ENCODE results near the gene MINAR1. TPM values are rescaled to one million over a fixed set of nuclear protein-coding genes. Genes with fewer than 3 reads are reported as not detected.

Gene MINAR1
- total RNA-seq, 1 donor from 2014 or later = 1.7 TPM

- no peak for TF ChIP-seq EZH2 (IDR thresholded peaks at IDR 0.05; ENCODE audit: insufficient read depth, low read length)
- TF ChIP-seq, protein P1, sequence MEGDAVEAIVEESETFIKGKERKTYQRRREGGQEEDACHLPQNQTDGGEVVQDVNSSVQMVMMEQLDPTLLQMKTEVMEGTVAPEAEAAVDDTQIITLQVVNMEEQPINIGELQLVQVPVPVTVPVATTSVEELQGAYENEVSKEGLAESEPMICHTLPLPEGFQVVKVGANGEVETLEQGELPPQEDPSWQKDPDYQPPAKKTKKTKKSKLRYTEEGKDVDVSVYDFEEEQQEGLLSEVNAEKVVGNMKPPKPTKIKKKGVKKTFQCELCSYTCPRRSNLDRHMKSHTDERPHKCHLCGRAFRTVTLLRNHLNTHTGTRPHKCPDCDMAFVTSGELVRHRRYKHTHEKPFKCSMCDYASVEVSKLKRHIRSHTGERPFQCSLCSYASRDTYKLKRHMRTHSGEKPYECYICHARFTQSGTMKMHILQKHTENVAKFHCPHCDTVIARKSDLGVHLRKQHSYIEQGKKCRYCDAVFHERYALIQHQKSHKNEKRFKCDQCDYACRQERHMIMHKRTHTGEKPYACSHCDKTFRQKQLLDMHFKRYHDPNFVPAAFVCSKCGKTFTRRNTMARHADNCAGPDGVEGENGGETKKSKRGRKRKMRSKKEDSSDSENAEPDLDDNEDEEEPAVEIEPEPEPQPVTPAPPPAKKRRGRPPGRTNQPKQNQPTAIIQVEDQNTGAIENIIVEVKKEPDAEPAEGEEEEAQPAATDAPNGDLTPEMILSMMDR (IDR thresholded peaks at IDR 0.05; ENCODE audit: insufficient read depth, low read depth, low read length) = no peak
- H3K9ac ChIP-seq (ENCODE audit: low read length) = no peak overlapping the region
- Mint-ChIP-seq H3K4me1 (ENCODE audit: low read depth, unreplicated experiment) (peaks cover 4% of the 10 kb centered on the region), H3K36me3 (ENCODE audit: low read depth, unreplicated experiment) (peaks cover 2% of the 10 kb centered on the region), H3K4me3 (ENCODE audit: unreplicated experiment) (no peak overlapping the region), H3K27me3 (ENCODE audit: low read depth, unreplicated experiment) (peaks cover 17% of the 10 kb centered on the region), H3K9me3 (ENCODE audit: unreplicated experiment) (peaks cover 2% of the 10 kb centered on the region), H3K27ac (ENCODE audit: unreplicated experiment) (no peak overlapping the region)
- H2AFZ ChIP-seq (ENCODE audit: low read depth, low read length) = no peak overlapping the region
- no peak overlapping the region for H3K4me3 ChIP-seq (ENCODE audit: insufficient read depth, low read depth, low read length)
- no peaks in the 10 kb centered on the region for H4K20me1 ChIP-seq (ENCODE audit: insufficient read depth, low read length)
- H3K36me3 ChIP-seq (ENCODE audit: insufficient read depth, low read length) = no peaks in the 10 kb centered on the region
- H3K27me3 ChIP-seq (ENCODE audit: insufficient read depth, low read length) = no peaks in the 10 kb centered on the region
- no peak for DNase-seq (ENCODE audit: low read depth)
- no peaks in the 10 kb centered on the region for H3K4me1 ChIP-seq (ENCODE audit: insufficient read depth, low read length)
- no peak overlapping the region for H3K4me2 ChIP-seq (ENCODE audit: low read length)
- FAIRE-seq = no peak
- no peaks in the 10 kb centered on the region for H3K79me2 ChIP-seq (ENCODE audit: insufficient read depth, low read length)
- no peak overlapping the region for H3K27ac ChIP-seq (ENCODE audit: low read depth, low read length)
- H3K9me3 ChIP-seq (ENCODE audit: insufficient read depth, low read depth, low read length) = no peaks in the 10 kb centered on the region
Observed at GRCh38 chr15:79463781-79464270, 31.7 kb downstream of the MINAR1 start.

GRCh38 chr15:79466488-79466887 lies 34.4 kb downstream of the MINAR1 start:
- Histone ChIP-seq H3K36me3 (ENCODE audit: insufficient read depth, low read length) (no peaks in the 10 kb centered on the region), H3K4me3 (ENCODE audit: insufficient read depth, low read depth, low read length) (no peak overlapping the region), H3K9me3 (ENCODE audit: insufficient read depth, low read depth, low read length) (no peaks in the 10 kb centered on the region), H3K4me2 (ENCODE audit: low read length) (no peak overlapping the region), H3K79me2 (ENCODE audit: insufficient read depth, low read length) (no peaks in the 10 kb centered on the region), H3K27ac (ENCODE audit: low read depth, low read length) (no peak overlapping the region), H3K9ac (ENCODE audit: low read length) (no peak overlapping the region), H3K27me3 (ENCODE audit: insufficient read depth, low read length) (no peaks in the 10 kb centered on the region), H3K4me1 (ENCODE audit: insufficient read depth, low read length) (no peaks in the 10 kb centered on the region), H2AFZ (ENCODE audit: low read depth, low read length) (no peak overlapping the region), H4K20me1 (ENCODE audit: insufficient read depth, low read length) (no peaks in the 10 kb centered on the region)
- peaks cover 1% of the 10 kb centered on the region for H3K9me3 Mint-ChIP-seq (ENCODE audit: unreplicated experiment)
- no peak overlapping the region for H3K27ac Mint-ChIP-seq (ENCODE audit: unreplicated experiment)
- peaks cover 8% of the 10 kb centered on the region for H3K27me3 Mint-ChIP-seq (ENCODE audit: low read depth, unreplicated experiment)
- H3K4me1 Mint-ChIP-seq (ENCODE audit: low read depth, unreplicated experiment) = peaks cover 4% of the 10 kb centered on the region
- no peak overlapping the region for H3K4me3 Mint-ChIP-seq (ENCODE audit: unreplicated experiment)
- H3K36me3 Mint-ChIP-seq (ENCODE audit: low read depth, unreplicated experiment) = peaks cover 4% of the 10 kb centered on the region
- no peak for TF ChIP-seq EZH2 (IDR thresholded peaks at IDR 0.05; ENCODE audit: insufficient read depth, low read length)
- TF ChIP-seq, protein P1 (IDR thresholded peaks at IDR 0.05; ENCODE audit: insufficient read depth, low read depth, low read length) = no peak
- FAIRE-seq = no peak
- DNase-seq (ENCODE audit: low read depth) = no peak

DNA sequence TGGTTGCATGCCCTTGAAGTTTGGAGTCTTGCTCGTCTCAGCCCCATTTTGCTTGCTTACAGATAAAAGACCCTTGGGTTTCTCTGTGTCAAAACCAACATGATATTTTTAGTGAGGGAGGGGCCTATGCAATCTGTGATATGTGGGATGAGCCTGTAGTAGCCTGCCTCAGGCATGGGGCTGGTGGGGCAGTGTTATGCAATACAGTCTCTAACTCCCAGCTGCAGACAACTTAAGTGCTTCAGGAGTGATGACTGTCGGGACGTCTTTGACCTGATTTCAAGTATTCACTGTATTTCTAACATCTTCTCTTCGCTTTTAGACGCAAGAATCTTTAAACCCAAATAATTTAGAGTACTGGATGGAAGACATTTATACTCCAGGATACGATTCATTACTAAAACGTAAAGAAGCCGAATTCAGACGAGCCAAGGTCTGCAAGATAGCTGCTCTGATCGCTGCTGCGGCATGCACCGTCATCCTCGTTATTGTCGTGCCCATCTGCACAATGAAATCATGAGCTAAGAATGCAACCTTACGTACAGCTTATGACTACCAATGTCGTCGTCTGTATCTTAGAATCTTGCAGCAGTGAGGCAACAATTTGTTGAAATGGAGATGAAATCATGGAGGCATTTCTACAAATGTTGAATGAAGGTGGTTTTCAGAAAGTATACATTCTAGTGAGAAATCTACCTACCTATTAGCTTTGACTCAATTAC lies 35.9 kb downstream of the MINAR1 start:
- no peak overlapping the region for H3K4me3 Mint-ChIP-seq (ENCODE audit: unreplicated experiment)
- DNase-seq (ENCODE audit: low read depth) = no peak
- no peaks in the 10 kb centered on the region for H3K79me2 ChIP-seq (ENCODE audit: insufficient read depth, low read length)
- no peaks in the 10 kb centered on the region for H4K20me1 ChIP-seq (ENCODE audit: insufficient read depth, low read length)
- H3K9me3 ChIP-seq (ENCODE audit: insufficient read depth, low read depth, low read length) = no peaks in the 10 kb centered on the region
- no peak overlapping the region for H3K4me3 ChIP-seq (ENCODE audit: insufficient read depth, low read depth, low read length)
- TF ChIP-seq, protein P1 (IDR thresholded peaks at IDR 0.05; ENCODE audit: insufficient read depth, low read depth, low read length) = no peak
- no peak for TF ChIP-seq EZH2 (IDR thresholded peaks at IDR 0.05; ENCODE audit: insufficient read depth, low read length)
- H3K4me1 Mint-ChIP-seq (ENCODE audit: low read depth, unreplicated experiment) = peaks cover 4% of the 10 kb centered on the region
- H3K27ac ChIP-seq (ENCODE audit: low read depth, low read length) = no peak overlapping the region
- no peaks in the 10 kb centered on the region for H3K4me1 ChIP-seq (ENCODE audit: insufficient read depth, low read length)
- H3K27me3 ChIP-seq (ENCODE audit: insufficient read depth, low read length) = no peaks in the 10 kb centered on the region
- no peak overlapping the region for H3K4me2 ChIP-seq (ENCODE audit: low read length)
- peaks cover 2% of the 10 kb centered on the region for H3K36me3 Mint-ChIP-seq (ENCODE audit: low read depth, unreplicated experiment)
- no peaks in the 10 kb centered on the region for H3K27me3 Mint-ChIP-seq (ENCODE audit: low read depth, unreplicated experiment)
- H2AFZ ChIP-seq (ENCODE audit: low read depth, low read length) = no peak overlapping the region
- no peaks in the 10 kb centered on the region for H3K9me3 Mint-ChIP-seq (ENCODE audit: unreplicated experiment)
- H3K36me3 ChIP-seq (ENCODE audit: insufficient read depth, low read length) = no peaks in the 10 kb centered on the region
- no peak for FAIRE-seq
- H3K27ac Mint-ChIP-seq (ENCODE audit: unreplicated experiment) = no peak overlapping the region
- H3K9ac ChIP-seq (ENCODE audit: low read length) = no peak overlapping the region

All from astrocyte (in vitro differentiated cells and primary cell).